Naive thymus-derived CD8-positive, alpha-beta T cell (primary cell): ENCODE data around the gene PTGS2. TPM values are rescaled to one million over a fixed set of nuclear protein-coding genes. Genes with fewer than 3 reads are reported as not detected.

Experiments used
- ATAC-seq, 2 donors: fragments of 150-1000 bp; cut with Tn5 transposase in 1 of 2; sonication (Bioruptor Pico), chemical (Tn5 transposase) in 1 of 2; 1 replicate in 1 of 2; 2 replicates in 1 of 2; pipeline ENCODE4 v1.10.0; 2021; ENCODE audit warnings: mild to moderate bottlenecking in 2 of 2, moderate library complexity in 2 of 2
- POLR2A ChIA-PET: fragments of 350-600 bp; sonication (Branson Sonifier 250); formaldehyde crosslinking; loops from one replicate; lab custom pipeline; 2021; ENCODE audit warnings: antibody characterized with exemption; lab: Charles Lee
- DNase-seq, 10 donors: peaks; one replicate each; pipeline versions ENCODE4 v3.0.0 to v3.0.0-alpha.2; 2020 to 2022
- H3K27ac Mint-ChIP-seq, 10 donors: one replicate each; pipeline ENCODE4 v1.8.0; 2020 to 2022; ENCODE audit warnings: mild to moderate bottlenecking in 10 of 10, mixed read lengths in 10 of 10, moderate library complexity in 4 of 10, inconsistent platforms in 1 of 10
- H3K27me3 Mint-ChIP-seq, 5 donors: one replicate each; pipeline ENCODE4 v1.8.0; 2021 to 2022; ENCODE audit warnings: mixed read lengths in 5 of 5
- H3K36me3 Mint-ChIP-seq, 3 donors: one replicate each; pipeline ENCODE4 v1.8.0; 2020 to 2022; ENCODE audit warnings: mixed read lengths in 3 of 3, mild to moderate bottlenecking in 2 of 3, inconsistent platforms in 1 of 3
- H3K4me1 Mint-ChIP-seq, 4 donors: one replicate each; pipeline ENCODE4 v1.8.0; 2021 to 2022; ENCODE audit warnings: mixed read lengths in 4 of 4
- H3K4me3 Mint-ChIP-seq, 10 donors: one replicate each; pipeline ENCODE4 v1.8.0; 2020 to 2022; ENCODE audit warnings: mild to moderate bottlenecking in 10 of 10, mixed read lengths in 10 of 10, moderate library complexity in 6 of 10, inconsistent platforms in 1 of 10
- H3K9me3 Mint-ChIP-seq, 9 donors: one replicate each; pipeline ENCODE4 v1.8.0; 2020 to 2022; ENCODE audit warnings: mixed read lengths in 9 of 9, mild to moderate bottlenecking in 3 of 9, inconsistent platforms in 1 of 9, moderate library complexity in 1 of 9
- polyA plus RNA-seq, 3 donors: library from polyadenylated mRNA; unstranded; fragments of 300-500 nt; fragmentation: Illumina TruSeq; gene quantifications; one replicate each; pipeline ENCODE4 v1.2.3, GENCODE V29; 2021
- total RNA-seq, 8 experiments: library from RNA in 2 of 8; stranded (reverse) in 2 of 8; gene quantifications; one replicate each; pipeline ENCODE4 v1.2.3 and lab custom pipeline; 2021 to 2026

Gene PTGS2
- total RNA-seq (not detected), polyA plus RNA-seq (under 1 TPM in 1 of 3 donors, not detected in 2; 0.14 TPM), total RNA-seq (lab: John Stamatoyannopoulos, UW) (0 to 0.17 (median 0) reads per million in 6 experiments)

- no peaks in the 10 kb centered on the region for H3K9me3 Mint-ChIP-seq
- POLR2A ChIA-PET, result no interaction called here
- H3K4me3 Mint-ChIP-seq, result peak within 1 kb of the TSS; percentile 59 to 81 (median 74)
- H3K27ac Mint-ChIP-seq, result no peak within 1 kb of the TSS
- DNase-seq (peak in 2 of 10 donors; percentile 1 to 7), ATAC-seq (peak; percentile 41 to 71)
- H3K36me3 Mint-ChIP-seq, result peaks cover 0 to 3% (median 0%) of the 10 kb centered on the region in 3 donors
- H3K4me1 Mint-ChIP-seq, result peaks cover 11 to 19% (median 16%) of the 10 kb centered on the region in 4 donors
- peaks cover 30 to 64% (median 35%) of the 10 kb centered on the region in 5 donors for H3K27me3 Mint-ChIP-seq
These were observed at the start of gene PTGS2 for GRCh38 chr1:186680245-186681061. TSS of gene PTGS2 (minus strand) at chr1:186680423. CDS start at chr1:186680290, 133 bp downstream.

DNA sequence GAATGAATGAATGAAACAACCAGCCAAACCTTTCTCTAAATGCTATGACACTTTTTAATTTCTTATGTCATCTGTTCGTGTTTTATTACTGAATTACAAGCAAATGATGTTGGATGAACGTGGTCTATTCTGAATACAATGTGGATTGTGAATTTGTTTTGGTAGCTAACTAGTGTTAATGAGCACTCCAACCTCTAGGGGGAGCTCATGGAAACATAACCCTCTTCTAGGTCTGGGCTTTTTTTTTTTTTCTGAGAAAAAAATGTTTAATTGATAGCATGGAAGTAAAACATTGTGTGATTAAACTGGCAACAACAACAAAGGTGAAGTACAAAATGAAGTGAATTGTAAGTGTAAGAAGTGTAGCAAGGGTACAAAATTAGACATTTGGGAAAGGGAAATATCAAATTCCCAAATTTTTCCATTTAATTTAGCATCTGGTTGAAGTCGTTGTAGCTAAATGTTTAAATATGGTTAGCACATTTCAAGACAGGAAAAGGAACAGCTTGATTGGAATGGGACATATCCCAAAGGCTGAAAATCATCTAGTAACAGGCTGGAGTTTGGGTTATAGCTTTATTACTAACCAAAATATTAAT is 42.6 kb upstream of the PTGS2 start:
- POLR2A ChIA-PET, result no interaction called here
- H3K36me3 Mint-ChIP-seq, result peaks cover 0 to 9% (median 0%) of the 10 kb centered on the region in 3 donors
- H3K27me3 Mint-ChIP-seq, result peaks cover 0 to 6% (median 0%) of the 10 kb centered on the region in 5 donors
- no peak overlapping the region for H3K4me3 Mint-ChIP-seq
- peaks cover 0 to 15% (median 6%) of the 10 kb centered on the region in 9 donors for H3K9me3 Mint-ChIP-seq
- DNase-seq (peak in 1 of 10 donors; percentile 2), ATAC-seq (no peak)
- H3K4me1 Mint-ChIP-seq, result no peaks in the 10 kb centered on the region
- peak overlapping the region in 1 of 10 donors; percentile 34 for H3K27ac Mint-ChIP-seq

DNA sequence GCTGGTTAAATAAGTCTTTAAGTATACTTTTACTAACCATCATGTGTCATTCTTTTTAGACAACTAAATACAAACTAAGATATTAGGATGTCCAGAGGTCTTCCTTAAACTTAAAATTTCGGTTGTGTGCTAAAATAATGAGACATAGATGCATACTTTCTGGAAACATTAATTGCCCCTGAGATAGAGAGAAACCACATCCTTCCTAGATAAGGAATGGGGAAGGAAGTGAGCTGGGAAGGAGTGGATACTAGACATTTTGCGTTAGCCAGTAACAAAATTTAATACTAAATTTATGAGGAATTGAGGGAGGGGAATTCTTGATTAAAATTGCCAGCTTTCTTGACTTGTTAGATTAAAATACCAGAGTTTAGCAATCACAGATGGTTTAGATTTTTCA is 37.1 kb upstream of the PTGS2 start:
- Mint-ChIP-seq H3K9me3 (no peaks in the 10 kb centered on the region), H3K36me3 (no peaks in the 10 kb centered on the region), H3K27ac (no peak overlapping the region), H3K4me1 (no peaks in the 10 kb centered on the region), H3K4me3 (no peak overlapping the region), H3K27me3 (peaks cover 0 to 10% (median 6%) of the 10 kb centered on the region in 5 donors)
- DNase-seq (no peak), ATAC-seq (no peak)
- POLR2A ChIA-PET, result no interaction called here

GRCh38 chr1:186715887-186716809 is 35.9 kb upstream of the PTGS2 start:
- Mint-ChIP-seq H3K4me1 (no peaks in the 10 kb centered on the region), H3K27me3 (peaks cover 0 to 10% (median 6%) of the 10 kb centered on the region in 5 donors), H3K36me3 (no peaks in the 10 kb centered on the region), H3K27ac (no peak overlapping the region), H3K4me3 (no peak overlapping the region), H3K9me3 (no peaks in the 10 kb centered on the region)
- DNase-seq (no peak), ATAC-seq (no peak)
- POLR2A ChIA-PET, result no interaction called here

DNA sequence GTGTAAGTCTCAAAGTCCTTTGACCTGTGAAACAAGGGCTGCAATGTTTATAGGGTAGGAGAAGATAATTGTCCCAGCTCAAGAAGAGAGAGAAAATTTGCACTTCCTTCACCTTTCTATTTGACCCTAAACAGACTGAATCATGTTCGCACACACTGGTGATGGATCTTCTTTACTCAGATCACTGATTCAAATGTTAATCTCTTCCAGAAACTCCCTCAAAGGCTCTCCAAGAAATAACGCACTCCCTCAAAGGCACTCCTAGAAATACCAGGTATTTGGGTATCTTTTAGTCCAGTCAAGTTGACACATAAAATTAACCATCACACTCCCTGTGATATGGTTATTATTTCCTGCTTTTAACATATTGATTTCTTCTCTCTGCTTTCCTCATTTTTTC is 30.5 kb upstream of the PTGS2 start:
- peaks cover 2 to 11% (median 4%) of the 10 kb centered on the region in 5 donors for H3K27me3 Mint-ChIP-seq
- ATAC-seq (no peak), DNase-seq (no peak)
- no peak overlapping the region for H3K27ac Mint-ChIP-seq
- no peaks in the 10 kb centered on the region for H3K36me3 Mint-ChIP-seq
- H3K4me1 Mint-ChIP-seq, result no peaks in the 10 kb centered on the region
- no peaks in the 10 kb centered on the region for H3K9me3 Mint-ChIP-seq
- POLR2A ChIA-PET, result no interaction called here
- H3K4me3 Mint-ChIP-seq, result no peak overlapping the region

GRCh38 chr1:186708694-186709097 is 28.5 kb upstream of the PTGS2 start:
- no peaks in the 10 kb centered on the region for H3K4me1 Mint-ChIP-seq
- no peak for ATAC-seq
- H3K9me3 Mint-ChIP-seq, result no peaks in the 10 kb centered on the region
- no peaks in the 10 kb centered on the region for H3K36me3 Mint-ChIP-seq
- H3K4me3 Mint-ChIP-seq, result no peak overlapping the region
- no peak overlapping the region for H3K27ac Mint-ChIP-seq
- POLR2A ChIA-PET, result no interaction called here
- peaks cover 0 to 5% (median 0%) of the 10 kb centered on the region in 5 donors for H3K27me3 Mint-ChIP-seq
- no peak for DNase-seq

GRCh38 chr1:186703209-186703766 is 23.1 kb upstream of the PTGS2 start:
- POLR2A ChIA-PET, result no interaction called here
- no peak overlapping the region for H3K27ac Mint-ChIP-seq
- H3K27me3 Mint-ChIP-seq, result peaks cover 0 to 5% (median 0%) of the 10 kb centered on the region in 5 donors
- no peak overlapping the region for H3K4me3 Mint-ChIP-seq
- ATAC-seq (no peak), DNase-seq (no peak)
- no peaks in the 10 kb centered on the region for H3K9me3 Mint-ChIP-seq
- no peaks in the 10 kb centered on the region for H3K36me3 Mint-ChIP-seq
- H3K4me1 Mint-ChIP-seq, result no peaks in the 10 kb centered on the region

DNA sequence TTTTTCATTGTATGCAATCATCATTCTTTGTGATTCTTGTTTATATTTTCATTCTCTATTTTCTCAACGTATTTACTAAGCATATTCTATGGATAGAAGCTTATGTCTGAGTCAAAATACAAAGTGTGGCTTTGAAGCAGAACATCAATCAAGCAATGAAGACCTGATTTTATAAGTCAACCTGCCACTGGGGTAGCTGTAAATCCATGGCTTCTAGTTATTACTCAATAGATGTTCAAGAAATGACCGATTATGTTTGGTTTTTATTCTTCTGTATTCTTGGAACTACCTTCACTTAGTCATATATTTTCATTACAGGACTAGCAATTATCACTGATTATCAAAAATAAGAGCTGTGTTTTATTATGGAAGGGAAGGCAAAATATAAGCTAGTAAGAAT is 20.5 kb upstream of the PTGS2 start:
- no peaks in the 10 kb centered on the region for H3K9me3 Mint-ChIP-seq
- no peaks in the 10 kb centered on the region for H3K36me3 Mint-ChIP-seq
- H3K27ac Mint-ChIP-seq, result no peak overlapping the region
- no peaks in the 10 kb centered on the region for H3K4me1 Mint-ChIP-seq
- H3K27me3 Mint-ChIP-seq, result no peaks in the 10 kb centered on the region
- no peak for DNase-seq
- POLR2A ChIA-PET, result no interaction called here
- no peak for ATAC-seq
- H3K4me3 Mint-ChIP-seq, result no peak overlapping the region

DNA sequence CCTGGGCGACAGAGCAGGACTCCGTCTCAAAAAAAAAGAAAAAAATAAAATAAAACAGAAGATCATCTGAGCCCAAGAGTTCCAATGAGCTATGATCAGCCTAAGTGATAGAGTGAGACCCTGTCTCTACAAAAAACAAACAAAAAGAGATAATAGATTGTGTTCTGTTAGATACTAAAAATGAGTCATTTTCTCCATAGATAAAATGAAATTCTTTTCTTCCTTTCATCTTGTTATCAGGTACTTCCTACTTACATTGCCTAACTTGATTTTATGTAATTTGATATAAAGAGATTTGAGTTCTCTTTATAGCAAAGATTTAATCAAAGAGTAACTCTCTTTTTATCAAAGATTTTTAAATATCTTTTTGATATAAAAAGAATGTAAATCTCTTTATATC is 19.3 kb upstream of the PTGS2 start:
- POLR2A ChIA-PET, result no interaction called here
- H3K27me3 Mint-ChIP-seq, result peaks cover 0 to under 1% (median 0%) of the 10 kb centered on the region in 5 donors
- no peaks in the 10 kb centered on the region for H3K4me1 Mint-ChIP-seq
- H3K27ac Mint-ChIP-seq, result no peak overlapping the region
- no peaks in the 10 kb centered on the region for H3K9me3 Mint-ChIP-seq
- no peaks in the 10 kb centered on the region for H3K36me3 Mint-ChIP-seq
- ATAC-seq (no peak), DNase-seq (no peak)
- H3K4me3 Mint-ChIP-seq, result no peak overlapping the region

GRCh38 chr1:186689907-186690306 is 9.7 kb upstream of the PTGS2 start:
- H3K9me3 Mint-ChIP-seq, result peaks cover 7 to 21% (median 10%) of the 10 kb centered on the region in 9 donors
- POLR2A ChIA-PET, result no interaction called here
- H3K4me3 Mint-ChIP-seq, result no peak overlapping the region
- H3K4me1 Mint-ChIP-seq, result no peaks in the 10 kb centered on the region
- H3K36me3 Mint-ChIP-seq, result peaks cover 0 to 7% (median 0%) of the 10 kb centered on the region in 3 donors
- ATAC-seq (no peak), DNase-seq (no peak)
- no peak overlapping the region for H3K27ac Mint-ChIP-seq
- peaks cover 0 to 6% (median 2%) of the 10 kb centered on the region in 5 donors for H3K27me3 Mint-ChIP-seq

DNA sequence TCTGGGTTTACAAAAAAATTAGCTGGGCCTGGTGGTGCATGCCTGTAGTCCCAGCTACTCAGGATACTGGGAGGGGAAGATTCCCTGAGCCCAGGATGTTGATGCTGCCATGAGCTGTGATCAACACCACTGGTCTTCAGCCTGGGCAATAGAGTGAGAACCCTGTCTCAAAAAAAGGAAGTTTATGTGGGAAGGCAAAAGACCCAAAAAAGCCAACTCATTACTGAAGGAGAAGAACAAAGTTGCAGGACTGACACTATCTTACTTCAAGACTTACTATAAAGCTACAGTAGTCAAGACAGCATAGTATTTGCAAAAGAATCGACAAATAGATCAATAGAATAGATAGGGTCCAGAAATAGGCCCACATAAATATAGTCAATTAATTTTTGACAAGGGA is 9.2 kb upstream of the PTGS2 start:
- ATAC-seq (no peak), DNase-seq (no peak)
- H3K27ac Mint-ChIP-seq, result no peak overlapping the region
- peaks cover 7 to 21% (median 10%) of the 10 kb centered on the region in 9 donors for H3K9me3 Mint-ChIP-seq
- H3K36me3 Mint-ChIP-seq, result peaks cover 0 to 7% (median 0%) of the 10 kb centered on the region in 3 donors
- H3K27me3 Mint-ChIP-seq, result peaks cover 0 to 7% (median 3%) of the 10 kb centered on the region in 5 donors
- POLR2A ChIA-PET, result no interaction called here
- H3K4me1 Mint-ChIP-seq, result no peaks in the 10 kb centered on the region
- H3K4me3 Mint-ChIP-seq, result no peak overlapping the region
